Measurements from ENCODE around the gene CRY2.

DNA sequence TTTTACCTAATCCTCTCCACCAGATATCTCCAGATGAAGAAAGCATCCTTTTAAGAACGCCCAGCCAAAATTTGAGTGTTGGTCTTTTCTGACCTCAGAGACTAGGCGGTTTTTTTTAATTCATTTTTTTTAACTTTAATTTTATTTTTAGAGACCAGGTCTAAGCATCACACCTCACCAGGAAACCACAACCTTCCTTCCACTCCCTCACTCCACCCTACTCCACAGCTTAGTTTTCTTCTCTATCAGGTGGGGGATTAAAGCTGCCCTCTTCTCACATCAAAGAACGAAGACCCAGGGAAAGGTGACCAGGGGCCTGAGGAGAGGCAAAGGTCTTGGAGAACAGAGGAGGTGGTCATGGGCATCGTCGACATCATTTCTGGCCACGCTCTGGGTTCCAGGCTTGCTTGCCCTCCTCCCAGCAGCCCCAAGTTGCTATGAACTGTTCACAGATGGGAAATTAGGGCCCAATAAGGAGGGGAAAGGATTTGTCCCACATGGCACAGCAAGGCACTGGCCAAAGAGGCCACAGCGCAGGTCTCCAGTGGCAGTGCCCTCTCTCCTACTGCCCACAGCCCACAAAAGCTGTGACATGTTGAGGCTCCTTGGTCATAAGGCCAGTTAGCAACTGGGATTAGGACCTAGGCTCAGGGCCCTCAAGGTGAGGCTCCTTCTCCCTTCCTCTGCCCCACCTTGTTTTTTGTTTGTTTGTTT is 71.8 kb downstream of the CRY2 start:
- TF ChIP-seq, protein P1, sequence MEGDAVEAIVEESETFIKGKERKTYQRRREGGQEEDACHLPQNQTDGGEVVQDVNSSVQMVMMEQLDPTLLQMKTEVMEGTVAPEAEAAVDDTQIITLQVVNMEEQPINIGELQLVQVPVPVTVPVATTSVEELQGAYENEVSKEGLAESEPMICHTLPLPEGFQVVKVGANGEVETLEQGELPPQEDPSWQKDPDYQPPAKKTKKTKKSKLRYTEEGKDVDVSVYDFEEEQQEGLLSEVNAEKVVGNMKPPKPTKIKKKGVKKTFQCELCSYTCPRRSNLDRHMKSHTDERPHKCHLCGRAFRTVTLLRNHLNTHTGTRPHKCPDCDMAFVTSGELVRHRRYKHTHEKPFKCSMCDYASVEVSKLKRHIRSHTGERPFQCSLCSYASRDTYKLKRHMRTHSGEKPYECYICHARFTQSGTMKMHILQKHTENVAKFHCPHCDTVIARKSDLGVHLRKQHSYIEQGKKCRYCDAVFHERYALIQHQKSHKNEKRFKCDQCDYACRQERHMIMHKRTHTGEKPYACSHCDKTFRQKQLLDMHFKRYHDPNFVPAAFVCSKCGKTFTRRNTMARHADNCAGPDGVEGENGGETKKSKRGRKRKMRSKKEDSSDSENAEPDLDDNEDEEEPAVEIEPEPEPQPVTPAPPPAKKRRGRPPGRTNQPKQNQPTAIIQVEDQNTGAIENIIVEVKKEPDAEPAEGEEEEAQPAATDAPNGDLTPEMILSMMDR (IDR thresholded peaks at IDR 0.05; ENCODE audit: low read depth, low read length, missing input control): no peak
- TF ChIP-seq TAF1 (conservative IDR thresholded peaks at IDR 0.05): no peak
- TF ChIP-seq JUND (IDR thresholded peaks at IDR 0.05): no peak
- no peak for TF ChIP-seq RAD21 (IDR thresholded peaks at IDR 0.05)
- TF ChIP-seq SP1 (IDR thresholded peaks at IDR 0.05): no peak
- no peak for TF ChIP-seq YY1 (IDR thresholded peaks at IDR 0.05)
- TF ChIP-seq FOXA1 (IDR thresholded peaks at IDR 0.05): no peak
- TF ChIP-seq GABPA (IDR thresholded peaks at IDR 0.05 in 1 of 2, conservative IDR thresholded peaks at IDR 0.05 in 1 of 2): no peak
- TF ChIP-seq, protein P2, sequence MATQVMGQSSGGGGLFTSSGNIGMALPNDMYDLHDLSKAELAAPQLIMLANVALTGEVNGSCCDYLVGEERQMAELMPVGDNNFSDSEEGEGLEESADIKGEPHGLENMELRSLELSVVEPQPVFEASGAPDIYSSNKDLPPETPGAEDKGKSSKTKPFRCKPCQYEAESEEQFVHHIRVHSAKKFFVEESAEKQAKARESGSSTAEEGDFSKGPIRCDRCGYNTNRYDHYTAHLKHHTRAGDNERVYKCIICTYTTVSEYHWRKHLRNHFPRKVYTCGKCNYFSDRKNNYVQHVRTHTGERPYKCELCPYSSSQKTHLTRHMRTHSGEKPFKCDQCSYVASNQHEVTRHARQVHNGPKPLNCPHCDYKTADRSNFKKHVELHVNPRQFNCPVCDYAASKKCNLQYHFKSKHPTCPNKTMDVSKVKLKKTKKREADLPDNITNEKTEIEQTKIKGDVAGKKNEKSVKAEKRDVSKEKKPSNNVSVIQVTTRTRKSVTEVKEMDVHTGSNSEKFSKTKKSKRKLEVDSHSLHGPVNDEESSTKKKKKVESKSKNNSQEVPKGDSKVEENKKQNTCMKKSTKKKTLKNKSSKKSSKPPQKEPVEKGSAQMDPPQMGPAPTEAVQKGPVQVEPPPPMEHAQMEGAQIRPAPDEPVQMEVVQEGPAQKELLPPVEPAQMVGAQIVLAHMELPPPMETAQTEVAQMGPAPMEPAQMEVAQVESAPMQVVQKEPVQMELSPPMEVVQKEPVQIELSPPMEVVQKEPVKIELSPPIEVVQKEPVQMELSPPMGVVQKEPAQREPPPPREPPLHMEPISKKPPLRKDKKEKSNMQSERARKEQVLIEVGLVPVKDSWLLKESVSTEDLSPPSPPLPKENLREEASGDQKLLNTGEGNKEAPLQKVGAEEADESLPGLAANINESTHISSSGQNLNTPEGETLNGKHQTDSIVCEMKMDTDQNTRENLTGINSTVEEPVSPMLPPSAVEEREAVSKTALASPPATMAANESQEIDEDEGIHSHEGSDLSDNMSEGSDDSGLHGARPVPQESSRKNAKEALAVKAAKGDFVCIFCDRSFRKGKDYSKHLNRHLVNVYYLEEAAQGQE (IDR thresholded peaks at IDR 0.05): no peak
- TF ChIP-seq, protein P3, sequence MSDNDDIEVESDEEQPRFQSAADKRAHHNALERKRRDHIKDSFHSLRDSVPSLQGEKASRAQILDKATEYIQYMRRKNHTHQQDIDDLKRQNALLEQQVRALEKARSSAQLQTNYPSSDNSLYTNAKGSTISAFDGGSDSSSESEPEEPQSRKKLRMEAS (IDR thresholded peaks at IDR 0.05): no peak
- TF ChIP-seq RXRA (IDR thresholded peaks at IDR 0.05): no peak
- TF ChIP-seq EGR1 (IDR thresholded peaks at IDR 0.05; ENCODE audit: low read depth in 2 of 2): no peak
- TF ChIP-seq, protein P4, sequence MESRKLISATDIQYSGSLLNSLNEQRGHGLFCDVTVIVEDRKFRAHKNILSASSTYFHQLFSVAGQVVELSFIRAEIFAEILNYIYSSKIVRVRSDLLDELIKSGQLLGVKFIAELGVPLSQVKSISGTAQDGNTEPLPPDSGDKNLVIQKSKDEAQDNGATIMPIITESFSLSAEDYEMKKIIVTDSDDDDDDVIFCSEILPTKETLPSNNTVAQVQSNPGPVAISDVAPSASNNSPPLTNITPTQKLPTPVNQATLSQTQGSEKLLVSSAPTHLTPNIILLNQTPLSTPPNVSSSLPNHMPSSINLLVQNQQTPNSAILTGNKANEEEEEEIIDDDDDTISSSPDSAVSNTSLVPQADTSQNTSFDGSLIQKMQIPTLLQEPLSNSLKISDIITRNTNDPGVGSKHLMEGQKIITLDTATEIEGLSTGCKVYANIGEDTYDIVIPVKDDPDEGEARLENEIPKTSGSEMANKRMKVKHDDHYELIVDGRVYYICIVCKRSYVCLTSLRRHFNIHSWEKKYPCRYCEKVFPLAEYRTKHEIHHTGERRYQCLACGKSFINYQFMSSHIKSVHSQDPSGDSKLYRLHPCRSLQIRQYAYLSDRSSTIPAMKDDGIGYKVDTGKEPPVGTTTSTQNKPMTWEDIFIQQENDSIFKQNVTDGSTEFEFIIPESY (IDR thresholded peaks at IDR 0.05): no peak
- TF ChIP-seq NR2F2 (IDR thresholded peaks at IDR 0.05): no peak

All from liver (tissue), 3 donors.